Stimulated activated CD4-positive, alpha-beta T cell treated with anti-CD3 and anti-CD28 coated beads, Interleukin-4, amount 100 ng/mL, for 48 hours (primary cell): Measurements from ENCODE around the gene DGKQ.
"Not testable (repeated sequence)": the region's sequence is repeated elsewhere in the genome, so short reads cannot be mapped to it uniquely, and the experiment has no call there.

Experiments used
- DNase-seq, 2 donors: peaks; one replicate each; pipeline ENCODE4 v3.0.0-alpha.2; 2020; ENCODE audit warnings: low read depth in 2 of 2

The DGKQ gene

GRCh38 chr4:951186-951585 is 22.2 kb downstream of the DGKQ start:
- DNase-seq: no peak

DNA sequence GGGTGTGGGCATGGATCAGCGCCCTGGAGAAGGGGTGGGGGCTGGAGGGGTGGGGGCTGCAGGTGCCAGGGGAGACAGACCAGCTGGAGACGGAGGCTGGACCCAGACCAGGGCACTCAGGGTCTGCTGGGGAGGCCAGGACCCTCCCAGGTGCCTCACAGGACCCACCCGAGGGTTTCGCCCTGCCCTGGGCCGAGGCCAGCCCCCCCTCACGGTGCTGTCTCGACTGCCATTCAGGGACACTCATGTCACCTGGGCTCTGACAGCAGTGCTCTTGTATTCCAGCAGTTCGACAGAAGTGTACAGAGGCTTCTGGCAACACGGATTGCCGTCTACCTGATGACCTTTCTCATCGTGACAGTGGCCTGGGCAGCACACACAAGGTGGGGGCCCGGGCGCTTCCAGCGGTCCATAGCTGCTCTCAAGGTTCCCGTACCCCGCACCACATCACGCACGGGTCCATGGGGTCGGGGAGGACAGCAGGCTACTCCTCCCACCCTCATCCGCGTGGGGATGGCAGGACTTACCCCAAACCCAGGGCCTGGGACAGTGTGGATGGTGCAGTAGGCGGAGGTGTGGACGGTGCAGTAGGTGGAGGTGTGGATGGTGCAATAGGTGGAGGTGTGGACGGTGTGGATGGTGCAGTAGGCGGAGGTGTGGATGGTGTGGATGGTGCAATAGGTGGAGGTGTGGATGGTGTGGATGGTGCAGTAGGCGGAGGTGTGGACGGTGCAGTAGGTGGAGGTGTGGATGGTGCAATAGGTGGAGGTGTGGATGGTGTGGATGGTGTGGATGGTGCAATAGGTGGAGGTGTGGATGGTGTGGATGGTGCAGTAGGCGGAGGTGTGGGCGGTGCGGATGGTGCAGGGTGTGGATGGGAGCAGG is 23.0 kb downstream of the DGKQ start:
- DNase-seq: no peak

DNA sequence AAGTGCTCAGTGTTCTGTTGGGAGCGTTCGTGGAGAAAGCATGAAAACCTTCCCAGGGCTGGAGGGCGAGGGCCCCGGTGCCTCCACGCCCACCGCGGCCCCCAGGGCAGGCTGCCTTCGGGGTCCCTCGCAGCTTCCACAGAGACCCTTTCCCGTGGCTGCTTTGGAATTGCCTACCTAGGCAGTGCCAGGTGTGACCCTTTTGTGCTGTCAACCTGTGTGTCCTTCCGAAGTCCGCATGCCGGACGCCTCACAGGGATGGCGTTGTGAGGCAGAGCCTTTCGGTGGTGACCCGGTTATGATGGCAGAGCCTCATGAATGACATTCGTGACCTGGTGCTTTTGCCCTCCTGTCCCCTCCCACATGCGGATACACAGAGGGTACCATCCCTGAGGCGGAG is 23.7 kb downstream of the DGKQ start:
- DNase-seq: no peak

- DNase-seq: no peak
Observed at GRCh38 chr4:948936-949300, 24.5 kb downstream of the DGKQ start.

- no peak for DNase-seq
Observed at GRCh38 chr4:948101-948935, 25.1 kb downstream of the DGKQ start.

- DNase-seq: no peak
Observed at GRCh38 chr4:947491-947971, 25.8 kb downstream of the DGKQ start.

GRCh38 chr4:946517-947471 is 26.6 kb downstream of the DGKQ start:
- DNase-seq: no peak

DNA sequence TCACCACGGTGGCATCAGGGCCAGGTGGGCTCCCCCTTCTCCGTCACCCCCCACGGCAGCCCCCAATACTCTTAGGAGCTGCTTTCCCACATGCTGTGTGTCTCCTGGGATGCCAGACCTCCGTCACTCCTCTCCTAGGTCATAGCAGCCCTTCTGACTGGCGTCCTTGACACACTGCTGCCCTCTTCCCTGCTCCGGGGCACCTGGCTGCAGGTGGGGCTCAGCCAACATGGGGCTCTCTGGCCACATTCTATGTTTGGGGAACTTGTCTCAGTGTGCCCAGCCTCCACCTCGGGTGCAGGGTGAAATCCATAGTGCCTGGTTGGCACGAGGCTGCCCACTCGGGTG is 27.3 kb downstream of the DGKQ start:
- no peak for DNase-seq

DNA sequence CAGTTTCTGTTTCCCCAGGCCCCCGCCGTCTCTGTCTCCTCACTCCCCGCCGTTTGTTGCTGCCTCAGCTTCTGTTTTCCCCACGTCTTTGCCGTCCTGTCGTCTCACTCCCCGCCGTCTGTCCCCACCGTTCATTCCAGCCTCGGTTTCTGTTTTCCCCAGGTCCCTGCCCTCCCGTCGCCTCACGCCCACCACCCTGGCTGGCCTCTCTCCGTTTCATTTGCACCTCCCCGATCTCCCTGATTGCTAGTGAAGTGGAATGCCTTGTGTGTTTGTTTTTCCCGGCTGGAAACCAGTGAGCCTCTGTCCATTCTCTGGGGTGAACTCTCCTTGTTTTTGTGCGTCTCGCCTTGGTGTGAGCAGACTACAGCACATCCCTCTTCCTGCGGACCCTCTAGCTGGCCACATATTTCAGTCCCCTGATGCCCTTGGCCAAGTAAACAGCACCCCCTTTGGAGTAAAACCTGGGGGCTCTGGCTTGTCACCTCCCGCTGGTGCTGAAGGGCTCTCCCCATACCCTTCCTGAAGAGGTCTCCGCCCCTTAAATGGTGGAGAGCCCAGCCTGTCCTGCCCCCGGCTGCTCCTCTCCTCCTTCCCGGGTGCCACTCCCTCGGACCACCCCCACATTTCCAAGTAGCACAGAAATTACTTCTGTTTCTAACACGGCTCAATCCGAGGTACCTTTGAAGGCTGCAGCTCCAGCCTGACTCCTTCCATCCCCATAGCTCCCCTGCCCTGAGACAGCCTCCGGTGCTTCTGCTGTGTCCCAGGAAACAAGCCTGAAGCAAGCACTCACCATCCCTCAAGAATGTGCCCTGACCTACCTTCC is 27.9 kb downstream of the DGKQ start:
- no peak for DNase-seq

DNA sequence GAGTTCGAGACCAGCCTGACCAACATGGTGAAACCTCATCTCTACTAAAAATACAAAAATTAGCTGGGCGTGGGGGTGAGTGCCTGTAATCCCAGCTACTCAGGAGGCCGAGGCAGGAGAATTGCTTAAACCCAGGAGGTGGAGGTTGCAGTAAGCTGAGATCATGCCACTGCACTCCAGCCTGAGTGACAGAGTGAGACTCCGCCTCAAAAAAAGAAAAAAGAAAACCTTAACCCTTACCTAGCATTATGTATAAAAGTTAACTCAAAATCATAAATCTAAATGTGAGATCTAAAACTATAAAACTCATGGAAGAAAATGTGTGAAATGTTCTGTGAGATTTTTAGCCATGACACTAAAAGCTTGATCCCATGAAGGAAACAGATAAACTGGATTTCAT is 33.9 kb downstream of the DGKQ start:
- DNase-seq: not testable (repeated sequence)

DNA sequence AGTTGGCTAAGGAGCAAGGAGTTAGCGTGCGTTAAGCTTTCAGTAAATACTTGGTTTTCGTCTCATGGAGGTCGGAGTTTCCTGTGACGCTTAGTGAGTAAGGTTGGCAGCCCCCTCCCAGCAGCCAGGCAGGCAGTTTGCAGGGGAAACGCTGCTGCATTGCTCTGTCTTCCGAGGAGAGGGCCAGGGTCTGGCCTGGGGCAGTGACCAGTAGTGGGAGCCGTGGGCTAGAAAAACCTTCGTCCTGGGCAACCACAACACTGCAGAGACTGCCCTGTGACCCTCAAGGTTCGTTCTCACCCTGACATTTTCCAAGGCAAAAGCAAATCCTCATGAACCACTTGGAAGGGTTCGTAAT is 40.7 kb downstream of the DGKQ start:
- no peak for DNase-seq

GRCh38 chr4:931960-932712 is 41.2 kb downstream of the DGKQ start, which contains the start of the genes GAK and TMEM175:
Gene GAK, minus strand, starts transcription at chr4:932316. Its CDS starts 129 bp downstream, at chr4:932187.
Gene TMEM175, plus strand, starts transcription at chr4:932460. Its CDS starts 15,280 bp downstream, at chr4:947740.
- peak; percentile 95 to 96 for DNase-seq

GRCh38 chr4:931194-931959 is 42.0 kb downstream of the DGKQ start:
- no peak for DNase-seq

GRCh38 chr4:930827-931193 is 42.6 kb downstream of the DGKQ start:
- no peak for DNase-seq

GRCh38 chr4:930028-930551 is 43.3 kb downstream of the DGKQ start:
- no peak for DNase-seq

DNA sequence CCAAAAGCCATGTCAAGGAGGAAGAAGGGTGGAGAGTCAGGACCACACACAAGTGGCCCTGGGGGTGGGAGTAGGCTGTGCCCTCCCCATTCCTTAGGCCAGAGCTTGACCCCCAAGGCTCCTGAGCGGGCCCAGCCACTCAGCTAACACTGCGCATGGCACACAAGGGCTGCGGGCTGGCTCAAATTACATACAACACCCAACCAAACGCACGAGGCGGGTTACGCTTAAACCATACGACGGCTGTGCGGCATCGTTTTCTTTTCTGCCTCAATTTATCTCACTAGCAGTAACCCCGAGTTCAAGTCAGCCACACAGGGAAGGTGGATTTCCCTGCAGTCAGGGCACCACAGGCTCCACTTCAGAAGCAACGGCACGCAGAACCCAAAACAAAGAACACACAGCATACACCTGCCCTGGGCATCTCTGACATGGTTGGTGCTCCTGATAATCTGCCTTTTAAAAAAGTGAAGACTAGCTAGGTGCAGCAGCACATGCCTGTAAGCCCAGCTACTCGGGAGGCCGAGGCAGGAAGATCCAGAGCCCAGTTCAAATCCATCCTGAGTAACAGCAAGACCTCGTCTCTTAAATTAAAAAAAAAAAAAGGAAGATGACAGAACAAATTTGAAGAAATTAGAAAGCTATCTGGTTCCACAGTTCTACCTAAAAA is 44.1 kb downstream of the DGKQ start:
- DNase-seq: no peak

GRCh38 chr4:927566-927965 is 45.8 kb downstream of the DGKQ start:
- DNase-seq: not testable (repeated sequence)

GRCh38 chr4:926538-926937 is 46.8 kb downstream of the DGKQ start:
- no peak for DNase-seq
